ENCODE data around the gene ZNF791. TPM values are rescaled to one million over a fixed set of nuclear protein-coding genes. Genes with fewer than 3 reads are reported as not detected.

ZNF791 gene
- total and polyA plus RNA-seq, 4 donors, result 3.1 to 10.3 (median 7.0) TPM

DNA sequence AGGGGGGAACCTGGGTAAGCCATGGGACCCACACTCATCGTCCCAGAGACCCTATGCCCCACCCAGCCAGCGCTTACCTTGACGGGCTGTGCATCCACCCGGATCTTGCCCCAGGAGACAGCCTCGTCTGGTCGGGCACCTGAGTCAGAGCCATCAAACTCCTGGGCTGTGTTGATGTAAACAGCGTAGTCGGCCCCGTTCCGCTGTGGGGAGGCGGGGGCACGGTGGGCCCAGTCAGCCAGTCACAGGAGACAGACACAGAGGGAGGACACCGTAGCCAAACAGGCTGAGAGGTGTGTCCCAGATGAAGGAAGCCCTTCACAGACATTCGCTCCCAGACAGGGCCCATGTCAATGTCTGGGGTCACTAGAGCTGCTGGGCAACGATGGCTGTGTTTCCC is 65.2 kb downstream of the ZNF791 start:
- 91% methylated on average over 15 of the region's 15 CpGs for WGBS
- no peak overlapping the region for H3K27ac ChIP-seq (ENCODE audit: low read depth in 1 of 2, low read length in 2 of 2)
- no peak overlapping the region for H3K9ac ChIP-seq (ENCODE audit: low read depth in 1 of 2, low read length in 2 of 2)
- peaks cover 2 to 25% (median 18%) of the 10 kb centered on the region in 4 donors for H3K4me1 ChIP-seq (ENCODE audit: control insufficient read depth in 4 of 4, insufficient read depth in 4 of 4, low read length in 3 of 4)
- no peaks in the 10 kb centered on the region for H3K9me3 ChIP-seq (ENCODE audit: control insufficient read depth in 4 of 4, low read length in 3 of 4)
- TF ChIP-seq, protein P1, sequence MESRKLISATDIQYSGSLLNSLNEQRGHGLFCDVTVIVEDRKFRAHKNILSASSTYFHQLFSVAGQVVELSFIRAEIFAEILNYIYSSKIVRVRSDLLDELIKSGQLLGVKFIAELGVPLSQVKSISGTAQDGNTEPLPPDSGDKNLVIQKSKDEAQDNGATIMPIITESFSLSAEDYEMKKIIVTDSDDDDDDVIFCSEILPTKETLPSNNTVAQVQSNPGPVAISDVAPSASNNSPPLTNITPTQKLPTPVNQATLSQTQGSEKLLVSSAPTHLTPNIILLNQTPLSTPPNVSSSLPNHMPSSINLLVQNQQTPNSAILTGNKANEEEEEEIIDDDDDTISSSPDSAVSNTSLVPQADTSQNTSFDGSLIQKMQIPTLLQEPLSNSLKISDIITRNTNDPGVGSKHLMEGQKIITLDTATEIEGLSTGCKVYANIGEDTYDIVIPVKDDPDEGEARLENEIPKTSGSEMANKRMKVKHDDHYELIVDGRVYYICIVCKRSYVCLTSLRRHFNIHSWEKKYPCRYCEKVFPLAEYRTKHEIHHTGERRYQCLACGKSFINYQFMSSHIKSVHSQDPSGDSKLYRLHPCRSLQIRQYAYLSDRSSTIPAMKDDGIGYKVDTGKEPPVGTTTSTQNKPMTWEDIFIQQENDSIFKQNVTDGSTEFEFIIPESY (IDR thresholded peaks at IDR 0.05), result no peak
- TF ChIP-seq SP1 (IDR thresholded peaks at IDR 0.05) (no peak), FOXA2 (IDR thresholded peaks at IDR 0.05) (no peak), FOXA1 (IDR thresholded peaks at IDR 0.05) (no peak), CTCF (IDR thresholded peaks at IDR 0.05; ENCODE audit: low read depth, low read length, missing input control) (no peak), JUND (IDR thresholded peaks at IDR 0.05) (no peak), ATF3 (IDR thresholded peaks at IDR 0.05) (no peak), EGR1 (IDR thresholded peaks at IDR 0.05; ENCODE audit: low read depth in 2 of 2) (no peak)
- H3K27me3 ChIP-seq (ENCODE audit: control insufficient read depth in 4 of 4, insufficient read depth in 4 of 4, low read length in 3 of 4), result no peaks in the 10 kb centered on the region
- peaks cover 16 to 46% (median 28%) of the 10 kb centered on the region in 4 donors for H3K36me3 ChIP-seq (ENCODE audit: control insufficient read depth in 4 of 4, insufficient read depth in 3 of 4, low read depth in 1 of 4, low read length in 3 of 4)
- no peak overlapping the region for H3K4me3 ChIP-seq (ENCODE audit: low read depth in 1 of 3, low read length in 3 of 3)
- no peak for DNase-seq (ENCODE audit: low spot score)

DNA sequence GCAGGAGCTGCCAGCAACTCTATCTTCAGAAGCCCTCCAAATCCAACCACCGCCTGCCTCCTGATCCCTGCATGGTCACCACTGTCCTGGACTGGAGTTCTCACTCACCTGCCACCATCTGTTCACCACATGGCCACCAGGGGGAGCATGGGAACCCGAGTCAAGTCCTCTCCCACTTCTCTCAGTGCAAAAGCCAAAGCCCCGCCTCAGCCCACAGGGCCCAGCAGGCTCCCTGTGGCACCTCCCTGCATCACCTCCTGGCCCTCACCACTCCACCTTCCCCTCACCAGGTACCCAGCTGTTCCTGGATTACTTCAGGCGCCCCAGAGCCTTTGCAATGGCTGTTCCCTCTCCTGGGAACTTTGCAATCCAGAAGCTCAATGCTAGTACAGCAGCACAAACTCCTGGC is 65.7 kb downstream of the ZNF791 start:
- H3K9ac ChIP-seq (ENCODE audit: low read depth in 1 of 2, low read length in 2 of 2), result no peak overlapping the region
- no peaks in the 10 kb centered on the region for H3K27me3 ChIP-seq (ENCODE audit: control insufficient read depth in 4 of 4, insufficient read depth in 4 of 4, low read length in 3 of 4)
- TF ChIP-seq, protein P1 (IDR thresholded peaks at IDR 0.05), result no peak
- TF ChIP-seq YY1 (IDR thresholded peaks at IDR 0.05), result no peak
- no peak for TF ChIP-seq FOXA2 (IDR thresholded peaks at IDR 0.05)
- TF ChIP-seq, protein P2, sequence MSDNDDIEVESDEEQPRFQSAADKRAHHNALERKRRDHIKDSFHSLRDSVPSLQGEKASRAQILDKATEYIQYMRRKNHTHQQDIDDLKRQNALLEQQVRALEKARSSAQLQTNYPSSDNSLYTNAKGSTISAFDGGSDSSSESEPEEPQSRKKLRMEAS (IDR thresholded peaks at IDR 0.05), result no peak
- TF ChIP-seq GABPA (IDR thresholded peaks at IDR 0.05 in 1 of 2, conservative IDR thresholded peaks at IDR 0.05 in 1 of 2), result no peak
- TF ChIP-seq, protein P3, sequence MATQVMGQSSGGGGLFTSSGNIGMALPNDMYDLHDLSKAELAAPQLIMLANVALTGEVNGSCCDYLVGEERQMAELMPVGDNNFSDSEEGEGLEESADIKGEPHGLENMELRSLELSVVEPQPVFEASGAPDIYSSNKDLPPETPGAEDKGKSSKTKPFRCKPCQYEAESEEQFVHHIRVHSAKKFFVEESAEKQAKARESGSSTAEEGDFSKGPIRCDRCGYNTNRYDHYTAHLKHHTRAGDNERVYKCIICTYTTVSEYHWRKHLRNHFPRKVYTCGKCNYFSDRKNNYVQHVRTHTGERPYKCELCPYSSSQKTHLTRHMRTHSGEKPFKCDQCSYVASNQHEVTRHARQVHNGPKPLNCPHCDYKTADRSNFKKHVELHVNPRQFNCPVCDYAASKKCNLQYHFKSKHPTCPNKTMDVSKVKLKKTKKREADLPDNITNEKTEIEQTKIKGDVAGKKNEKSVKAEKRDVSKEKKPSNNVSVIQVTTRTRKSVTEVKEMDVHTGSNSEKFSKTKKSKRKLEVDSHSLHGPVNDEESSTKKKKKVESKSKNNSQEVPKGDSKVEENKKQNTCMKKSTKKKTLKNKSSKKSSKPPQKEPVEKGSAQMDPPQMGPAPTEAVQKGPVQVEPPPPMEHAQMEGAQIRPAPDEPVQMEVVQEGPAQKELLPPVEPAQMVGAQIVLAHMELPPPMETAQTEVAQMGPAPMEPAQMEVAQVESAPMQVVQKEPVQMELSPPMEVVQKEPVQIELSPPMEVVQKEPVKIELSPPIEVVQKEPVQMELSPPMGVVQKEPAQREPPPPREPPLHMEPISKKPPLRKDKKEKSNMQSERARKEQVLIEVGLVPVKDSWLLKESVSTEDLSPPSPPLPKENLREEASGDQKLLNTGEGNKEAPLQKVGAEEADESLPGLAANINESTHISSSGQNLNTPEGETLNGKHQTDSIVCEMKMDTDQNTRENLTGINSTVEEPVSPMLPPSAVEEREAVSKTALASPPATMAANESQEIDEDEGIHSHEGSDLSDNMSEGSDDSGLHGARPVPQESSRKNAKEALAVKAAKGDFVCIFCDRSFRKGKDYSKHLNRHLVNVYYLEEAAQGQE (IDR thresholded peaks at IDR 0.05), result no peak
- TF ChIP-seq CTCF (IDR thresholded peaks at IDR 0.05; ENCODE audit: low read depth, low read length, missing input control), result peak; percentile 71
- peak in 1 of 2 donors; percentile 26 for TF ChIP-seq HNF4A (conservative IDR thresholded peaks at IDR 0.05)
- no peak for TF ChIP-seq JUND (IDR thresholded peaks at IDR 0.05)
- no peak for TF ChIP-seq NR2F2 (IDR thresholded peaks at IDR 0.05)
- TF ChIP-seq ATF3 (IDR thresholded peaks at IDR 0.05), result no peak
- TF ChIP-seq RAD21 (IDR thresholded peaks at IDR 0.05), result peak; percentile 52 to 80
- no peak overlapping the region for H3K4me3 ChIP-seq (ENCODE audit: low read depth in 1 of 3, low read length in 3 of 3)
- H3K9me3 ChIP-seq (ENCODE audit: control insufficient read depth in 4 of 4, low read length in 3 of 4), result no peaks in the 10 kb centered on the region
- peak; percentile 92 for DNase-seq (ENCODE audit: low spot score)
- WGBS, result 36% methylated on average over 4 of the region's 4 CpGs
- H3K4me1 ChIP-seq (ENCODE audit: control insufficient read depth in 4 of 4, insufficient read depth in 4 of 4, low read length in 3 of 4), result peaks cover 2 to 27% (median 20%) of the 10 kb centered on the region in 4 donors
- no peak overlapping the region for H3K27ac ChIP-seq (ENCODE audit: low read depth in 1 of 2, low read length in 2 of 2)
- peaks cover 16 to 46% (median 28%) of the 10 kb centered on the region in 4 donors for H3K36me3 ChIP-seq (ENCODE audit: control insufficient read depth in 4 of 4, insufficient read depth in 3 of 4, low read depth in 1 of 4, low read length in 3 of 4)
